H9 (cell line): ENCODE data around the gene PCDHGB4. TPM values are rescaled to one million over a fixed set of nuclear protein-coding genes. Genes with fewer than 3 reads are reported as not detected.

Experiments used
- DNase-seq: peaks from one replicate; pipeline ENCODE4 v3.0.0-alpha.2; 2017
- H2AFZ ChIP-seq: one replicate; pipeline ENCODE4 v1.6.1; 2013; ENCODE audit warnings: mild to moderate bottlenecking, low read length, control low read depth, moderate library complexity
- H2AK5ac ChIP-seq: 2 replicates; pipeline ENCODE4 v1.6.1; 2013; ENCODE audit warnings: low read length, control low read depth, mixed read lengths; ENCODE audit not compliant: insufficient read length
- H2BK120ac ChIP-seq: one replicate; pipeline ENCODE4 v1.6.1; 2013; ENCODE audit warnings: low read depth, mild to moderate bottlenecking, low read length, control low read depth, inconsistent platforms; ENCODE audit not compliant: poor library complexity, severe bottlenecking
- H2BK12ac ChIP-seq: 2 replicates; pipeline ENCODE4 v1.6.1; 2013; ENCODE audit warnings: low read length, control low read depth, mixed read lengths, low read depth; ENCODE audit not compliant: insufficient read length
- H2BK15ac ChIP-seq: 2 replicates; pipeline ENCODE4 v1.6.1; 2013; ENCODE audit warnings: low read depth, low read length, control low read depth
- H2BK20ac ChIP-seq: one replicate; pipeline ENCODE4 v1.6.1; 2013; ENCODE audit warnings: low read depth, mild to moderate bottlenecking, low read length, control low read depth, inconsistent platforms; ENCODE audit not compliant: poor library complexity, severe bottlenecking
- H2BK5ac ChIP-seq: 2 replicates; pipeline ENCODE4 v1.6.1; 2013; ENCODE audit warnings: low read length, control low read depth, mixed read lengths; ENCODE audit not compliant: insufficient read length
- H3K14ac ChIP-seq: 2 replicates; pipeline ENCODE4 v1.6.1; 2013; ENCODE audit warnings: low read length, control low read depth; ENCODE audit not compliant: insufficient read depth
- H3K18ac ChIP-seq: 2 replicates; pipeline ENCODE4 v1.6.1; 2013; ENCODE audit warnings: low read depth, mild to moderate bottlenecking, mixed read lengths, low read length, control low read depth; ENCODE audit not compliant: insufficient read length
- H3K23ac ChIP-seq: 2 replicates; pipeline ENCODE4 v1.6.1; 2013; ENCODE audit warnings: low read length, control low read depth, mixed read lengths, low read depth; ENCODE audit not compliant: insufficient read length
- H3K23me2 ChIP-seq: 2 replicates; pipeline ENCODE4 v1.6.1; 2013; ENCODE audit warnings: low read depth, mild to moderate bottlenecking, mixed read lengths, low read length, control low read depth; ENCODE audit not compliant: insufficient read length, poor library complexity, severe bottlenecking
- H3K27ac ChIP-seq: 2 replicates; pipeline ENCODE4 v1.5.1; 2013; ENCODE audit warnings: low read length, control low read depth, mixed read lengths, low read depth; ENCODE audit not compliant: insufficient read length
- H3K27me3 ChIP-seq: 2 replicates; pipeline ENCODE4 v1.6.1; 2013; ENCODE audit warnings: low read length, control low read depth, inconsistent platforms; ENCODE audit not compliant: insufficient read depth
- H3K4ac ChIP-seq: 2 replicates; pipeline ENCODE4 v1.6.1; 2013; ENCODE audit warnings: low read depth, mild to moderate bottlenecking, control low read depth, inconsistent platforms, low read length, moderate library complexity
- H3K4me1 ChIP-seq: 2 replicates; pipeline ENCODE4 v1.6.1; 2013; ENCODE audit warnings: low read length, control low read depth, inconsistent platforms; ENCODE audit not compliant: insufficient read depth
- H3K4me2 ChIP-seq: 2 replicates; pipeline ENCODE4 v1.6.1; 2013; ENCODE audit warnings: low read length, control low read depth, mixed read lengths; ENCODE audit not compliant: insufficient read length, insufficient read depth
- H3K56ac ChIP-seq: 2 replicates; pipeline ENCODE4 v1.6.1; 2013; ENCODE audit warnings: low read depth, mild to moderate bottlenecking, mixed read lengths, low read length, control low read depth; ENCODE audit not compliant: insufficient read length
- H3K79me1 ChIP-seq: 2 replicates; pipeline ENCODE4 v1.6.1; 2013; ENCODE audit warnings: low read depth, mild to moderate bottlenecking, moderate library complexity, low read length, control low read depth, inconsistent platforms; ENCODE audit not compliant: insufficient read depth, poor library complexity, severe bottlenecking
- H3K79me2 ChIP-seq: 2 replicates; pipeline ENCODE4 v1.6.1; 2013; ENCODE audit warnings: low read length, control low read depth, inconsistent platforms; ENCODE audit not compliant: insufficient read depth
- H3K9ac ChIP-seq: 2 replicates; pipeline ENCODE4 v1.6.1; 2013; ENCODE audit warnings: low read length, control low read depth, mixed read lengths; ENCODE audit not compliant: insufficient read length; ENCODE audit errors: extremely low read depth
- H3K9me3 ChIP-seq: one replicate; pipeline ENCODE4 v1.6.1; 2013; ENCODE audit warnings: low read depth, low read length, inconsistent platforms; ENCODE audit not compliant: control insufficient read depth
- H3T11ph ChIP-seq: one replicate; pipeline ENCODE4 v1.6.1; 2013; ENCODE audit warnings: mild to moderate bottlenecking, low read length, control low read depth, inconsistent platforms
- H4K20me1 ChIP-seq: one replicate; pipeline ENCODE4 v1.6.1; 2013; ENCODE audit not compliant: control insufficient read depth, insufficient read length, insufficient read depth
- H4K5ac ChIP-seq: 2 replicates; pipeline ENCODE4 v1.6.1; 2013; ENCODE audit warnings: low read depth, mild to moderate bottlenecking, mixed read lengths, low read length, control low read depth; ENCODE audit not compliant: insufficient read length
- H4K8ac ChIP-seq: replicated peaks from 2 replicates; pipeline ENCODE4 v1.6.1; 2013; ENCODE audit warnings: low read length, control low read depth, mixed read lengths, low read depth; ENCODE audit not compliant: insufficient read length
- H4K91ac ChIP-seq: 2 replicates; pipeline ENCODE4 v1.6.1; 2013; ENCODE audit warnings: low read depth, mild to moderate bottlenecking, moderate library complexity, mixed read lengths, low read length, control low read depth; ENCODE audit not compliant: insufficient read length
- H3K27ac Mint-ChIP-seq, 3 experiments: 2 replicates in 2 of 3; 3 replicates in 1 of 3; pipeline ENCODE4 v1.8.0; 2020 to 2021; ENCODE audit warnings: mixed read lengths in 3 of 3, mild to moderate bottlenecking in 1 of 3, moderate library complexity in 1 of 3
- H3K27me3 Mint-ChIP-seq: 2 replicates; pipeline ENCODE4 v1.8.0; 2021; ENCODE audit warnings: low read depth, mild to moderate bottlenecking, moderate library complexity, mixed read lengths
- H3K36me3 Mint-ChIP-seq, 3 experiments: 2 replicates in 2 of 3; 3 replicates in 1 of 3; pipeline ENCODE4 v1.8.0; 2020 to 2021; ENCODE audit warnings: low read depth in 3 of 3, mixed read lengths in 3 of 3; ENCODE audit not compliant: insufficient read depth in 1 of 3
- H3K4me1 Mint-ChIP-seq, 2 experiments: 2 replicates each; pipeline ENCODE4 v1.8.0; 2020; ENCODE audit warnings: mixed read lengths in 2 of 2
- H3K4me3 Mint-ChIP-seq, 2 experiments: 2 replicates in 1 of 2; 3 replicates in 1 of 2; pipeline ENCODE4 v1.8.0; 2020 to 2021; ENCODE audit warnings: mild to moderate bottlenecking in 2 of 2, mixed read lengths in 2 of 2, moderate library complexity in 1 of 2
- H3K9me3 Mint-ChIP-seq, 2 experiments: 2 replicates in 1 of 2; 3 replicates in 1 of 2; pipeline ENCODE4 v1.8.0; 2020; ENCODE audit warnings: mild to moderate bottlenecking in 2 of 2, mixed read lengths in 2 of 2, moderate library complexity in 1 of 2
- CTCF ChIP-seq: fragments of 200-600 bp; sonication (generic); conservative IDR thresholded peaks from 3 replicates; pipeline ENCODE4 v1.8.0; 2021; ENCODE audit warnings: antibody characterized with exemption, mild to moderate bottlenecking
- WGBS: extraction: QIAGEN DNeasy Blood & Tissue Kit; methylation state at CpG from one replicate; pipeline ENCODE4 v1.1.7; 2013; ENCODE audit warnings: missing lambda C conversion rate, low lambda C conversion rate, mixed read lengths; ENCODE audit not compliant: insufficient read length; ENCODE audit errors: extremely low coverage; 5-methylcytosine and 5-hydroxymethylcytosine counted together
- total RNA-seq: library from RNA; stranded (reverse); gene quantifications from 2 replicates; pipeline ENCODE4 v1.2.1, GENCODE V29; 2021

Gene PCDHGB4
- total RNA-seq, 1 experiment from 2014 or later = 4.2 TPM

- no peak overlapping the region for H2BK5ac ChIP-seq
- H3K4me1 Mint-ChIP-seq = peaks cover 5 to 9% of the 10 kb centered on the region in 2 experiments; a peak in 3 of 4 replicates
- H3K9me3 Mint-ChIP-seq = peaks cover 11 to 14% of the 10 kb centered on the region in 2 experiments; a peak in 3 of 5 replicates
- no peak overlapping the region for H3K14ac ChIP-seq
- H3K79me1 ChIP-seq = no peaks in the 10 kb centered on the region
- H3K23ac ChIP-seq = no peak overlapping the region
- H3K4ac ChIP-seq = no peak overlapping the region
- H2BK20ac ChIP-seq = no peak overlapping the region
- no peaks in the 10 kb centered on the region for H3K27me3 Mint-ChIP-seq
- TF ChIP-seq CTCF = no peak
- H2BK12ac ChIP-seq = no peak overlapping the region
- H2AK5ac ChIP-seq = no peak overlapping the region
- H3K9me3 ChIP-seq = no peaks in the 10 kb centered on the region
- H3K23me2 ChIP-seq = no peaks in the 10 kb centered on the region
- no peak overlapping the region for H4K91ac ChIP-seq
- H3K27ac Mint-ChIP-seq = no peak overlapping the region; a peak in 1 of 7 replicates
- H4K20me1 ChIP-seq = no peaks in the 10 kb centered on the region
- no peak overlapping the region for H3K9ac ChIP-seq
- H3T11ph ChIP-seq = no peak overlapping the region
- no peak overlapping the region for H2AFZ ChIP-seq
- H3K4me1 ChIP-seq = peaks cover 2% of the 10 kb centered on the region; the same call in 1 of the 2 replicates
- H3K27me3 ChIP-seq = no peaks in the 10 kb centered on the region
- no peak overlapping the region for H4K5ac ChIP-seq
- no CpG with 5 or more reads among the region's 10 CpGs for WGBS
- H3K56ac ChIP-seq = no peak overlapping the region
- H3K4me3 Mint-ChIP-seq = no peak overlapping the region; a peak in 2 of 5 replicates
- no peak overlapping the region for H3K18ac ChIP-seq
- peaks cover 5 to 15% (median 13%) of the 10 kb centered on the region in 3 experiments; a peak in 5 of 7 replicates for H3K36me3 Mint-ChIP-seq
- DNase-seq = no peak
- no peak overlapping the region for H3K4me2 ChIP-seq
- H2BK120ac ChIP-seq = no peak overlapping the region
- H4K8ac ChIP-seq = no peak overlapping the region
- no peak overlapping the region for H3K27ac ChIP-seq
- no peaks in the 10 kb centered on the region for H3K79me2 ChIP-seq
- no peak overlapping the region for H2BK15ac ChIP-seq
Observed at GRCh38 chr5:141439411-141440141, 52.1 kb downstream of the PCDHGB4 start.

Other genes with a start within 250 kb of the PCDHGB4 start
- 0.22 TPM in 1 of 2 replicates, not detected in the other for gene PCDHB6, start 237.6 kb upstream of the PCDHGB4 start, total RNA-seq
- gene PCDHB7, start 215.1 kb upstream of the PCDHGB4 start, total RNA-seq = 0.42 and 0.52 TPM in 2 replicates
- 0.57 and 0.86 TPM in 2 replicates for gene PCDHB8, start 209.9 kb upstream of the PCDHGB4 start, total RNA-seq
- 6.5 and 8.0 TPM in 2 replicates for gene PCDHB16, start 205.3 kb upstream of the PCDHGB4 start, total RNA-seq
- gene PCDHB9, start 200.5 kb upstream of the PCDHGB4 start, total RNA-seq = 2.6 and 2.9 TPM in 2 replicates
- gene PCDHB10, start 195.3 kb upstream of the PCDHGB4 start, total RNA-seq = 1.5 and 1.6 TPM in 2 replicates
- 1.9 and 2.0 TPM in 2 replicates for gene PCDHB11, start 188.1 kb upstream of the PCDHGB4 start, total RNA-seq
- 2.3 and 3.1 TPM in 2 replicates for gene PCDHB12, start 179.0 kb upstream of the PCDHGB4 start, total RNA-seq
- gene PCDHB13, start 173.8 kb upstream of the PCDHGB4 start, total RNA-seq = 1.5 and 1.7 TPM in 2 replicates
- 1.5 and 2.4 TPM in 2 replicates for gene PCDHB14, start 164.4 kb upstream of the PCDHGB4 start, total RNA-seq
- gene PCDHB15, start 142.3 kb upstream of the PCDHGB4 start, total RNA-seq = 5.2 and 7.0 TPM in 2 replicates
- gene SLC25A2, start 83.6 kb upstream of the PCDHGB4 start, total RNA-seq = not detected in 2 replicates
- gene TAF7, start 66.9 kb upstream of the PCDHGB4 start, total RNA-seq = 90.3 TPM in 2 replicates
- 0.63 and 0.72 TPM in 2 replicates for gene PCDHGA1, start 57.2 kb upstream of the PCDHGB4 start, total RNA-seq
- 0.90 and 1.1 TPM in 2 replicates for gene PCDHGA2, start 48.9 kb upstream of the PCDHGB4 start, total RNA-seq
- gene PCDHGA3, start 43.9 kb upstream of the PCDHGB4 start, total RNA-seq = 0.88 and 0.94 TPM in 2 replicates
- 5.0 and 5.2 TPM in 2 replicates for gene PCDHGB1, start 37.6 kb upstream of the PCDHGB4 start, total RNA-seq
- gene PCDHGA4, start 32.7 kb upstream of the PCDHGB4 start, total RNA-seq = 2.3 and 2.6 TPM in 2 replicates
- 3.2 and 3.8 TPM in 2 replicates for gene PCDHGB2, start 27.7 kb upstream of the PCDHGB4 start, total RNA-seq
- gene PCDHGA5, start 23.5 kb upstream of the PCDHGB4 start, total RNA-seq = 1.1 and 1.3 TPM in 2 replicates
- gene PCDHGB3, start 17.5 kb upstream of the PCDHGB4 start, total RNA-seq = 1.6 and 1.7 TPM in 2 replicates
- gene PCDHGA6, start 13.8 kb upstream of the PCDHGB4 start, total RNA-seq = 1.5 and 1.7 TPM in 2 replicates
- gene PCDHGA7, start 5.0 kb upstream of the PCDHGB4 start, total RNA-seq = 0.83 and 0.88 TPM in 2 replicates
- gene PCDHGA8, start 4.9 kb downstream of the PCDHGB4 start, total RNA-seq = 0.90 and 1.0 TPM in 2 replicates
- 3.6 and 3.8 TPM in 2 replicates for gene PCDHGB5, start 10.2 kb downstream of the PCDHGB4 start, total RNA-seq
- 0.83 and 1.3 TPM in 2 replicates for gene PCDHGA9, start 15.1 kb downstream of the PCDHGB4 start, total RNA-seq
- 5.5 and 6.0 TPM in 2 replicates for gene PCDHGB6, start 20.3 kb downstream of the PCDHGB4 start, total RNA-seq
- 12.5 and 15.1 TPM in 2 replicates for gene PCDHGA10, start 25.3 kb downstream of the PCDHGB4 start, total RNA-seq
- gene PCDHGB7, start 30.0 kb downstream of the PCDHGB4 start, total RNA-seq = 6.8 and 7.7 TPM in 2 replicates
- gene PCDHGA11, start 33.4 kb downstream of the PCDHGB4 start, total RNA-seq = 2.6 and 2.7 TPM in 2 replicates
- gene PCDHGA12, start 42.8 kb downstream of the PCDHGB4 start, total RNA-seq = 1.3 and 1.4 TPM in 2 replicates
- 19.8 and 22.6 TPM in 2 replicates for gene PCDHGC3, start 88.3 kb downstream of the PCDHGB4 start, total RNA-seq
- gene PCDHGC4, start 97.3 kb downstream of the PCDHGB4 start, total RNA-seq = 4.0 and 4.3 TPM in 2 replicates
- 0.57 and 0.66 TPM in 2 replicates for gene PCDHGC5, start 101.4 kb downstream of the PCDHGB4 start, total RNA-seq
- gene DIAPH1, start 231.3 kb downstream of the PCDHGB4 start, total RNA-seq = 117 and 123 TPM in 2 replicates
- 98.3 and 98.5 TPM in 2 replicates for gene HDAC3, start 249.2 kb downstream of the PCDHGB4 start, total RNA-seq
- 9.8 and 11.1 TPM in 2 replicates for gene RELL2, start 249.3 kb downstream of the PCDHGB4 start, total RNA-seq